CD4-positive, alpha-beta T cell (primary cell): Measurements from ENCODE around the gene BATF. TPM values are rescaled to one million over a fixed set of nuclear protein-coding genes. Genes with fewer than 3 reads are reported as not detected.

ENCODE experiments used
- ATAC-seq: fragments of 200-7000 bp; cut with Tn5 transposase; one replicate; pipeline ENCODE4 v1.10.0; 2022; ENCODE audit warnings: mild to moderate bottlenecking; ENCODE audit not compliant: poor library complexity
- CTCF ChIA-PET: fragments of 350-600 bp; sonication (Branson Sonifier 250); formaldehyde crosslinking; loops from one replicate; lab custom pipeline; 2021; ENCODE audit warnings: antibody characterized with exemption, inconsistent platforms; lab: Charles Lee
- POLR2A ChIA-PET: fragments of 350-600 bp; sonication (Branson Sonifier 250); formaldehyde crosslinking; loops from one replicate; lab custom pipeline; 2021; ENCODE audit warnings: antibody characterized with exemption, inconsistent platforms; lab: Charles Lee
- DNase-seq, 14 experiments: peaks; one replicate each; pipeline ENCODE4 v3.0.0-alpha.2; 2013 to 2020; ENCODE audit warnings: mixed read lengths in 2 of 14
- H3K27ac ChIP-seq, 2 donors: one replicate each; pipeline versions ENCODE4 v1.5.1 to v1.7.0; 2013; ENCODE audit warnings: low read length in 2 of 2, low read depth in 1 of 2, mild to moderate bottlenecking in 1 of 2
- H3K27me3 ChIP-seq, 2 experiments: 1 replicate in 1 of 2; 2 replicates in 1 of 2; pipeline versions ENCODE4 v1.6.1 to v1.7.0; 2013; ENCODE audit warnings: low read length in 2 of 2, control low read depth in 1 of 2, mild to moderate bottlenecking in 1 of 2, moderate library complexity in 1 of 2; ENCODE audit not compliant: insufficient read depth in 2 of 2, control insufficient read depth in 1 of 2
- H3K36me3 ChIP-seq: one replicate; pipeline ENCODE4 v1.6.1; 2013; ENCODE audit warnings: low read length, control low read depth; ENCODE audit not compliant: insufficient read depth
- H3K4me1 ChIP-seq: one replicate; pipeline ENCODE4 v1.6.1; 2013; ENCODE audit warnings: low read length, control low read depth; ENCODE audit not compliant: insufficient read depth
- H3K4me3 ChIP-seq: one replicate; pipeline ENCODE4 v1.5.1; 2013; ENCODE audit warnings: mild to moderate bottlenecking, low read length, moderate library complexity
- H3K9me3 ChIP-seq, 2 experiments: 1 replicate in 1 of 2; 2 replicates in 1 of 2; pipeline versions ENCODE4 v1.6.1 to v1.7.0; 2013; ENCODE audit warnings: low read length in 2 of 2, mild to moderate bottlenecking in 2 of 2, control low read depth in 1 of 2, moderate library complexity in 1 of 2; ENCODE audit not compliant: control insufficient read depth in 1 of 2, insufficient read depth in 1 of 2
- H3K27ac Mint-ChIP-seq: one replicate; pipeline ENCODE4 v1.8.0; 2020; ENCODE audit warnings: mixed read lengths
- H3K27me3 Mint-ChIP-seq: one replicate; pipeline ENCODE4 v1.8.0; 2021; ENCODE audit warnings: mixed read lengths
- H3K36me3 Mint-ChIP-seq: one replicate; pipeline ENCODE4 v1.8.0; 2021; ENCODE audit warnings: low read depth, mixed read lengths
- H3K4me1 Mint-ChIP-seq: one replicate; pipeline ENCODE4 v1.8.0; 2021; ENCODE audit warnings: low read depth, mixed read lengths
- H3K4me3 Mint-ChIP-seq: one replicate; pipeline ENCODE4 v1.8.0; 2020; ENCODE audit warnings: mild to moderate bottlenecking, mixed read lengths
- H3K9me3 Mint-ChIP-seq: one replicate; pipeline ENCODE4 v1.8.0; 2020; ENCODE audit warnings: mixed read lengths
- intact Hi-C, 2 experiments: fragments of 100-400 bp; cut with DNase I in 1 of 2; cut with micrococcal nuclease in 1 of 2; formaldehyde crosslinking; loops; one replicate each; pipeline versions ENCODE4 v1.15.1 to v1.9.0; 2023 to 2025; cut with DNase I, micrococcal nuclease
- total RNA-seq, 174 experiments: library from RNA in 2 of 174; stranded (reverse) in 2 of 174; gene quantifications; one replicate each; pipeline ENCODE4 v1.2.3 and lab custom pipeline; 2021 to 2026
- TF ChIP-seq, protein P1 (sequence below): fragments of 200-600 bp; IDR thresholded peaks from one replicate; pipeline ENCODE4 v1.8.0; 2022; ENCODE audit warnings: antibody characterized with exemption, mild to moderate bottlenecking

The BATF gene
- total RNA-seq, 2 experiments from 2014 or later: 6.7 to 7.8 TPM

DNA sequence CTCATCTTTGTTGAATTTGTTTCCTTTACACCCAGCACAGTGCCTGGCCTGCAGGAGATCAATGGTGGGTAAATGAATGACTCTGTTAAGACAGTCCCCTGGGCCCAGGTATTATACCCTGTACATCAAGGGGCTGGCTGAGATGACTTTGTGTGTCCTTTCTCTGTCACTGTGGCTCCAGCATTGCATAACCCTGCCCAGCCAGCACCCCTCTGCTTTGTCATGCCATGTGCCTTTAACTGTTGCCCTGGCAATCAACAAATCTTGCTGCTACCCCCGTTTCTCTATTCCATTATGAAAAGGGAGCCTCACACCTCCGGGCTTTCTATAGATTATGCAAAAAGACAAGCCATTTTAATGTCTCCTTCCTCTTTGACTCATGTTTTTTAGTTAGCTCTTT, 48.5 kb downstream of the BATF start:
- H3K27ac Mint-ChIP-seq: no peak overlapping the region
- Histone ChIP-seq H3K4me3 (no peak overlapping the region), H3K36me3 (no peaks in the 10 kb centered on the region), H3K27me3 (no peaks in the 10 kb centered on the region), H3K4me1 (peaks cover 15% of the 10 kb centered on the region), H3K9me3 (no peaks in the 10 kb centered on the region), H3K27ac (no peak overlapping the region)
- intact Hi-C loops: loop anchor here in 1 of 2 experiments (10.0 kb wide), 1 partner anchor 414 kb away; the partner anchor contains the start of genes IFT43 and TGFB3
- no peaks in the 10 kb centered on the region for H3K27me3 Mint-ChIP-seq
- CTCF ChIA-PET: no interaction called here
- TF ChIP-seq, protein P1, sequence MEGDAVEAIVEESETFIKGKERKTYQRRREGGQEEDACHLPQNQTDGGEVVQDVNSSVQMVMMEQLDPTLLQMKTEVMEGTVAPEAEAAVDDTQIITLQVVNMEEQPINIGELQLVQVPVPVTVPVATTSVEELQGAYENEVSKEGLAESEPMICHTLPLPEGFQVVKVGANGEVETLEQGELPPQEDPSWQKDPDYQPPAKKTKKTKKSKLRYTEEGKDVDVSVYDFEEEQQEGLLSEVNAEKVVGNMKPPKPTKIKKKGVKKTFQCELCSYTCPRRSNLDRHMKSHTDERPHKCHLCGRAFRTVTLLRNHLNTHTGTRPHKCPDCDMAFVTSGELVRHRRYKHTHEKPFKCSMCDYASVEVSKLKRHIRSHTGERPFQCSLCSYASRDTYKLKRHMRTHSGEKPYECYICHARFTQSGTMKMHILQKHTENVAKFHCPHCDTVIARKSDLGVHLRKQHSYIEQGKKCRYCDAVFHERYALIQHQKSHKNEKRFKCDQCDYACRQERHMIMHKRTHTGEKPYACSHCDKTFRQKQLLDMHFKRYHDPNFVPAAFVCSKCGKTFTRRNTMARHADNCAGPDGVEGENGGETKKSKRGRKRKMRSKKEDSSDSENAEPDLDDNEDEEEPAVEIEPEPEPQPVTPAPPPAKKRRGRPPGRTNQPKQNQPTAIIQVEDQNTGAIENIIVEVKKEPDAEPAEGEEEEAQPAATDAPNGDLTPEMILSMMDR: no peak
- H3K9me3 Mint-ChIP-seq: no peaks in the 10 kb centered on the region
- no peaks in the 10 kb centered on the region for H3K36me3 Mint-ChIP-seq
- H3K4me1 Mint-ChIP-seq: peaks cover 16% of the 10 kb centered on the region
- DNase-seq (no peak), ATAC-seq (no peak)
- POLR2A ChIA-PET: no interaction called here
- no peak overlapping the region for H3K4me3 Mint-ChIP-seq

DNA sequence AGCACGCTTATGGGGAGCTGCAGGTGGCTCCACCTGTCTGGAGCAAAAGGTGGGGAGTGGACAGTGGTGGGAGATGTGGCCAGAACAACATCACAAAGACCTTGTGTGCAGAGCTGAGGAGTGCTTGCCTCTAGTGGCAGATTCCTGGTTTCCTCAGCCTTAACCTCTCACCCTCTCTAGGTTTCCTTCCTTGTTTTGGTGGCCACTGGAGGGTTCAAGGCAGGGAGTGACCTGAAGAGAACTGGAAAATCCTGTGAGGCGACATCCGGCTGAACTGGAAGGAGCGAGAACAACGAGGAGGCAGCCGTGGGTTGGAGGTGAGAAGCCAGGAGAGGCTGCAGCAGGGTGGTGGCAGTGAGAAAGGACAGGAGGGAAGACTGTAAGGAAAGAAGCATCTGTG, 49.8 kb downstream of the BATF start:
- Histone ChIP-seq H3K4me1 (peaks cover 3% of the 10 kb centered on the region), H3K27me3 (no peaks in the 10 kb centered on the region), H3K9me3 (no peaks in the 10 kb centered on the region), H3K36me3 (no peaks in the 10 kb centered on the region), H3K27ac (no peak overlapping the region), H3K4me3 (no peak overlapping the region)
- H3K36me3 Mint-ChIP-seq: no peaks in the 10 kb centered on the region
- POLR2A ChIA-PET: no interaction called here
- peaks cover 6% of the 10 kb centered on the region for H3K4me1 Mint-ChIP-seq
- H3K9me3 Mint-ChIP-seq: no peaks in the 10 kb centered on the region
- CTCF ChIA-PET: no interaction called here
- intact Hi-C loops: loop anchor here in 1 of 2 experiments (10.0 kb wide), 1 partner anchor 413 kb away; the partner anchor contains the start of genes IFT43 and TGFB3
- no peak overlapping the region for H3K4me3 Mint-ChIP-seq
- TF ChIP-seq, protein P1: no peak
- no peaks in the 10 kb centered on the region for H3K27me3 Mint-ChIP-seq
- no peak for ATAC-seq
- H3K27ac Mint-ChIP-seq: no peak overlapping the region
- DNase-seq: no peak

DNA sequence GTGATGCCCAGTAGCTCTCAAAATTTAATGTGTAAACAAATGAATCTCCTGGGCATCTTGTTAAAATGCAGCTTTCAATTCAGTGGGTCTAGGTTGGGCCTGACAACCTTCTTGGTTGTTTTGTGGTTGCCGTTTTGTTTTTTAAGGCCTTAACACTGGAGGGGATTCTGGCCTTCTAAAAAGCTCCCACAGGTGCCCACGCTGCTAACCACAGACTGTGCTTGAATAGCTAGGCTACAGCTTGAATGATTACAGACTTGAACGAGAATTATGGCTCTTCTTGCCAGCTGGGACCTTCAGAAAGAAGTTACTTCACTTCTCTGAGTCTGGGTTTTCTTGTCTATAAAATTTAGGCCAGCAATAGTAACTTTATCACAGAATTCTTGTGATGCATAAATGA, 54.8 kb downstream of the BATF start:
- intact Hi-C loops: loop anchor here (1.0 to 10.0 kb wide), 3 partner anchors 77 to 408 kb away; partner anchors contain the start of genes IFT43 (in 1 of the 2) and TGFB3 (in 1 of the 2)
- Mint-ChIP-seq H3K9me3 (no peaks in the 10 kb centered on the region), H3K36me3 (no peaks in the 10 kb centered on the region), H3K27me3 (no peaks in the 10 kb centered on the region), H3K4me3 (peak overlapping the region; percentile 92), H3K4me1 (peaks cover 25% of the 10 kb centered on the region), H3K27ac (peak overlapping the region; percentile 64)
- ChIA-PET CTCF (interaction anchor here (1.2 to 3.9 kb wide), 15 partner anchors 8 to 405 kb away, joined by 3 to 47 read pairs (median 5); partner anchors contain the start of genes ERG28, TGFB3 and TTLL5), POLR2A (interaction anchor here (0.6 to 3.1 kb wide), 6 partner anchors 16 to 84 kb away, joined by 3 to 23 read pairs (median 5); partner anchors contain the start of genes BATF, ERG28 and TTLL5)
- TF ChIP-seq, protein P1: no peak
- Histone ChIP-seq H3K27me3 (no peaks in the 10 kb centered on the region), H3K9me3 (no peaks in the 10 kb centered on the region), H3K4me1 (peaks cover 28% of the 10 kb centered on the region), H3K27ac (no peak overlapping the region), H3K36me3 (no peaks in the 10 kb centered on the region), H3K4me3 (no peak overlapping the region)
- ATAC-seq: no peak
- DNase-seq: no peak
